GM19099 (cell line): ENCODE results near the gene CXorf51B.
"Not testable (repeated sequence)": the region's sequence is repeated elsewhere in the genome, so short reads cannot be mapped to it uniquely, and the experiment has no call there.

Experiments used
- POLR2A ChIP-seq: IDR thresholded peaks from 3 replicates; pipeline ENCODE4 v1.6.1; 2011; ENCODE audit warnings: low read depth; ENCODE audit not compliant: insufficient read length; ENCODE audit errors: extremely low read depth

The CXorf51B gene

GRCh38 chrX:146809471-146809870, at the start of gene CXorf51B:
CXorf51B (plus strand) TSS chrX:146809771; CDS start chrX:146809792, 21 bp downstream.
- not testable (repeated sequence) for TF ChIP-seq POLR2A

- not testable (repeated sequence) for TF ChIP-seq POLR2A
Observed at GRCh38 chrX:146814644-146815043, 5.1 kb downstream of the CXorf51B start, which contains the start of gene CXorf51A. CXorf51A (minus strand) TSS chrX:146814744; CDS start chrX:146814723, 21 bp downstream.

GRCh38 chrX:146831994-146832393, 22.4 kb downstream of the CXorf51B start:
- TF ChIP-seq POLR2A: no peak

GRCh38 chrX:146854281-146854680, 44.7 kb downstream of the CXorf51B start:
- no peak for TF ChIP-seq POLR2A
